H9 (cell line): Measurements from ENCODE around the gene DUSP10. TPM values are rescaled to one million over a fixed set of nuclear protein-coding genes. Genes with fewer than 3 reads are reported as not detected.

Experiments used
- DNase-seq: peaks from one replicate; pipeline ENCODE4 v3.0.0-alpha.2; 2017
- H2AFZ ChIP-seq: one replicate; pipeline ENCODE4 v1.6.1; 2013; ENCODE audit warnings: mild to moderate bottlenecking, low read length, control low read depth, moderate library complexity
- H2AK5ac ChIP-seq: 2 replicates; pipeline ENCODE4 v1.6.1; 2013; ENCODE audit warnings: low read length, control low read depth, mixed read lengths; ENCODE audit not compliant: insufficient read length
- H2BK120ac ChIP-seq: one replicate; pipeline ENCODE4 v1.6.1; 2013; ENCODE audit warnings: low read depth, mild to moderate bottlenecking, low read length, control low read depth, inconsistent platforms; ENCODE audit not compliant: poor library complexity, severe bottlenecking
- H2BK12ac ChIP-seq: 2 replicates; pipeline ENCODE4 v1.6.1; 2013; ENCODE audit warnings: low read length, control low read depth, mixed read lengths, low read depth; ENCODE audit not compliant: insufficient read length
- H2BK15ac ChIP-seq: 2 replicates; pipeline ENCODE4 v1.6.1; 2013; ENCODE audit warnings: low read depth, low read length, control low read depth
- H2BK20ac ChIP-seq: one replicate; pipeline ENCODE4 v1.6.1; 2013; ENCODE audit warnings: low read depth, mild to moderate bottlenecking, low read length, control low read depth, inconsistent platforms; ENCODE audit not compliant: poor library complexity, severe bottlenecking
- H2BK5ac ChIP-seq: 2 replicates; pipeline ENCODE4 v1.6.1; 2013; ENCODE audit warnings: low read length, control low read depth, mixed read lengths; ENCODE audit not compliant: insufficient read length
- H3K14ac ChIP-seq: 2 replicates; pipeline ENCODE4 v1.6.1; 2013; ENCODE audit warnings: low read length, control low read depth; ENCODE audit not compliant: insufficient read depth
- H3K18ac ChIP-seq: 2 replicates; pipeline ENCODE4 v1.6.1; 2013; ENCODE audit warnings: low read depth, mild to moderate bottlenecking, mixed read lengths, low read length, control low read depth; ENCODE audit not compliant: insufficient read length
- H3K23ac ChIP-seq: 2 replicates; pipeline ENCODE4 v1.6.1; 2013; ENCODE audit warnings: low read length, control low read depth, mixed read lengths, low read depth; ENCODE audit not compliant: insufficient read length
- H3K23me2 ChIP-seq: 2 replicates; pipeline ENCODE4 v1.6.1; 2013; ENCODE audit warnings: low read depth, mild to moderate bottlenecking, mixed read lengths, low read length, control low read depth; ENCODE audit not compliant: insufficient read length, poor library complexity, severe bottlenecking
- H3K27ac ChIP-seq: 2 replicates; pipeline ENCODE4 v1.5.1; 2013; ENCODE audit warnings: low read length, control low read depth, mixed read lengths, low read depth; ENCODE audit not compliant: insufficient read length
- H3K27me3 ChIP-seq: 2 replicates; pipeline ENCODE4 v1.6.1; 2013; ENCODE audit warnings: low read length, control low read depth, inconsistent platforms; ENCODE audit not compliant: insufficient read depth
- H3K4ac ChIP-seq: 2 replicates; pipeline ENCODE4 v1.6.1; 2013; ENCODE audit warnings: low read depth, mild to moderate bottlenecking, control low read depth, inconsistent platforms, low read length, moderate library complexity
- H3K4me1 ChIP-seq: 2 replicates; pipeline ENCODE4 v1.6.1; 2013; ENCODE audit warnings: low read length, control low read depth, inconsistent platforms; ENCODE audit not compliant: insufficient read depth
- H3K4me2 ChIP-seq: 2 replicates; pipeline ENCODE4 v1.6.1; 2013; ENCODE audit warnings: low read length, control low read depth, mixed read lengths; ENCODE audit not compliant: insufficient read length, insufficient read depth
- H3K56ac ChIP-seq: 2 replicates; pipeline ENCODE4 v1.6.1; 2013; ENCODE audit warnings: low read depth, mild to moderate bottlenecking, mixed read lengths, low read length, control low read depth; ENCODE audit not compliant: insufficient read length
- H3K79me1 ChIP-seq: 2 replicates; pipeline ENCODE4 v1.6.1; 2013; ENCODE audit warnings: low read depth, mild to moderate bottlenecking, moderate library complexity, low read length, control low read depth, inconsistent platforms; ENCODE audit not compliant: insufficient read depth, poor library complexity, severe bottlenecking
- H3K79me2 ChIP-seq: 2 replicates; pipeline ENCODE4 v1.6.1; 2013; ENCODE audit warnings: low read length, control low read depth, inconsistent platforms; ENCODE audit not compliant: insufficient read depth
- H3K9ac ChIP-seq: 2 replicates; pipeline ENCODE4 v1.6.1; 2013; ENCODE audit warnings: low read length, control low read depth, mixed read lengths; ENCODE audit not compliant: insufficient read length; ENCODE audit errors: extremely low read depth
- H3K9me3 ChIP-seq: one replicate; pipeline ENCODE4 v1.6.1; 2013; ENCODE audit warnings: low read depth, low read length, inconsistent platforms; ENCODE audit not compliant: control insufficient read depth
- H3T11ph ChIP-seq: one replicate; pipeline ENCODE4 v1.6.1; 2013; ENCODE audit warnings: mild to moderate bottlenecking, low read length, control low read depth, inconsistent platforms
- H4K20me1 ChIP-seq: one replicate; pipeline ENCODE4 v1.6.1; 2013; ENCODE audit not compliant: control insufficient read depth, insufficient read length, insufficient read depth
- H4K5ac ChIP-seq: 2 replicates; pipeline ENCODE4 v1.6.1; 2013; ENCODE audit warnings: low read depth, mild to moderate bottlenecking, mixed read lengths, low read length, control low read depth; ENCODE audit not compliant: insufficient read length
- H4K8ac ChIP-seq: replicated peaks from 2 replicates; pipeline ENCODE4 v1.6.1; 2013; ENCODE audit warnings: low read length, control low read depth, mixed read lengths, low read depth; ENCODE audit not compliant: insufficient read length
- H4K91ac ChIP-seq: 2 replicates; pipeline ENCODE4 v1.6.1; 2013; ENCODE audit warnings: low read depth, mild to moderate bottlenecking, moderate library complexity, mixed read lengths, low read length, control low read depth; ENCODE audit not compliant: insufficient read length
- H3K27ac Mint-ChIP-seq, 3 experiments: 2 replicates in 2 of 3; 3 replicates in 1 of 3; pipeline ENCODE4 v1.8.0; 2020 to 2021; ENCODE audit warnings: mixed read lengths in 3 of 3, mild to moderate bottlenecking in 1 of 3, moderate library complexity in 1 of 3
- H3K27me3 Mint-ChIP-seq: 2 replicates; pipeline ENCODE4 v1.8.0; 2021; ENCODE audit warnings: low read depth, mild to moderate bottlenecking, moderate library complexity, mixed read lengths
- H3K36me3 Mint-ChIP-seq, 3 experiments: 2 replicates in 2 of 3; 3 replicates in 1 of 3; pipeline ENCODE4 v1.8.0; 2020 to 2021; ENCODE audit warnings: low read depth in 3 of 3, mixed read lengths in 3 of 3; ENCODE audit not compliant: insufficient read depth in 1 of 3
- H3K4me1 Mint-ChIP-seq, 2 experiments: 2 replicates each; pipeline ENCODE4 v1.8.0; 2020; ENCODE audit warnings: mixed read lengths in 2 of 2
- H3K4me3 Mint-ChIP-seq, 2 experiments: 2 replicates in 1 of 2; 3 replicates in 1 of 2; pipeline ENCODE4 v1.8.0; 2020 to 2021; ENCODE audit warnings: mild to moderate bottlenecking in 2 of 2, mixed read lengths in 2 of 2, moderate library complexity in 1 of 2
- H3K9me3 Mint-ChIP-seq, 2 experiments: 2 replicates in 1 of 2; 3 replicates in 1 of 2; pipeline ENCODE4 v1.8.0; 2020; ENCODE audit warnings: mild to moderate bottlenecking in 2 of 2, mixed read lengths in 2 of 2, moderate library complexity in 1 of 2
- CTCF ChIP-seq: fragments of 200-600 bp; sonication (generic); conservative IDR thresholded peaks from 3 replicates; pipeline ENCODE4 v1.8.0; 2021; ENCODE audit warnings: antibody characterized with exemption, mild to moderate bottlenecking
- WGBS: extraction: QIAGEN DNeasy Blood & Tissue Kit; methylation state at CpG from one replicate; pipeline ENCODE4 v1.1.7; 2013; ENCODE audit warnings: missing lambda C conversion rate, low lambda C conversion rate, mixed read lengths; ENCODE audit not compliant: insufficient read length; ENCODE audit errors: extremely low coverage; 5-methylcytosine and 5-hydroxymethylcytosine counted together
- total RNA-seq: library from RNA; stranded (reverse); gene quantifications from 2 replicates; pipeline ENCODE4 v1.2.1, GENCODE V29; 2021

DUSP10 gene
- total RNA-seq, 1 experiment from 2014 or later, result 2.0 TPM

DNA sequence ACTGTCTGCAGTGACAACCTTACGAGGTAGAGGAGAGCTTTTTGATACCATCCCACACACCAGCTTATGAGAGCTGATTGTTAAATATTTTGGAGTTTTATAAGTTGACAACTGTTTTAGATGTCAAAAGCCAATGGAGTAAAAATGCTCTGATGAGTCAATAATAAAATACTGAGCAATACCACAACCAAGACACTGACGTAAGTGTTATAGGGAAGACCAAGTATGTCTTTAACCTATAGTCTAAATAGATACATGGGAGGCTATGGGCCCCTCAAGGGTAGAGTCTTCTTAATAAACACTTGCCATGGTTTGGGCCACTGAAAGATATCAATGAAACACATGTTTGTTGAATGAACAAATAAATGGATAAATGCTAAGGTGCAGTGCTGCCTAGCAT is 49.2 kb downstream of the DUSP10 start:
- H3K27ac ChIP-seq, result no peak overlapping the region
- no peak overlapping the region for H3K56ac ChIP-seq
- no peak overlapping the region for H3K4ac ChIP-seq
- Mint-ChIP-seq H3K4me3 (no peak overlapping the region), H3K27me3 (no peaks in the 10 kb centered on the region), H3K27ac (no peak overlapping the region), H3K36me3 (no peaks in the 10 kb centered on the region; a peak in 1 of 7 replicates), H3K4me1 (0 out of 4 replicates have a peak, but pooled peaks cover 0 to 3% of the 10 kb centered on the region in 2 experiments), H3K9me3 (peaks cover 0 to 3% of the 10 kb centered on the region in 2 experiments; a peak in 2 of 5 replicates)
- H3K79me1 ChIP-seq, result no peaks in the 10 kb centered on the region
- H3K18ac ChIP-seq, result no peak overlapping the region
- no peak overlapping the region for H2AFZ ChIP-seq
- no peak overlapping the region for H4K8ac ChIP-seq
- H3T11ph ChIP-seq, result no peak overlapping the region
- H4K5ac ChIP-seq, result no peak overlapping the region
- no peak for TF ChIP-seq CTCF
- no peaks in the 10 kb centered on the region for H3K4me1 ChIP-seq
- H3K23ac ChIP-seq, result no peak overlapping the region
- H3K9me3 ChIP-seq, result no peaks in the 10 kb centered on the region
- no peak overlapping the region for H2BK5ac ChIP-seq
- H3K4me2 ChIP-seq, result no peak overlapping the region
- H2BK20ac ChIP-seq, result no peak overlapping the region
- no peaks in the 10 kb centered on the region for H3K27me3 ChIP-seq
- H3K79me2 ChIP-seq, result no peaks in the 10 kb centered on the region
- H4K91ac ChIP-seq, result no peak overlapping the region
- no peaks in the 10 kb centered on the region for H3K23me2 ChIP-seq
- H4K20me1 ChIP-seq, result no peaks in the 10 kb centered on the region
- WGBS, result no CpG with 5 or more reads among the region's 2 CpGs
- no peak overlapping the region for H2AK5ac ChIP-seq
- no peak overlapping the region for H3K9ac ChIP-seq
- DNase-seq, result no peak
- no peak overlapping the region for H2BK12ac ChIP-seq
- H2BK120ac ChIP-seq, result no peak overlapping the region
- no peak overlapping the region for H2BK15ac ChIP-seq
- H3K14ac ChIP-seq, result no peak overlapping the region
